T-helper 1 cell treated with Interleukin-12 subunit alpha and Interleukin-12 subunit beta and Interleukin-4 antibody, amounts not matched to agents 30 μg/mL and 1 μg/mL, for 36 hours (primary cell): Measurements from ENCODE around the gene HK1.

Experiments
- H3K27ac Mint-ChIP-seq: one replicate; pipeline ENCODE4 v1.8.0; 2021; ENCODE audit warnings: mild to moderate bottlenecking, mixed read lengths
- H3K27me3 Mint-ChIP-seq: one replicate; pipeline ENCODE4 v1.8.0; 2021; ENCODE audit warnings: low read depth, mixed read lengths
- H3K36me3 Mint-ChIP-seq: one replicate; pipeline ENCODE4 v1.8.0; 2021; ENCODE audit warnings: low read depth, mixed read lengths
- H3K4me1 Mint-ChIP-seq: one replicate; pipeline ENCODE4 v1.8.0; 2021; ENCODE audit warnings: low read depth, mixed read lengths
- H3K4me3 Mint-ChIP-seq: one replicate; pipeline ENCODE4 v1.8.0; 2021; ENCODE audit warnings: mild to moderate bottlenecking, moderate library complexity, mixed read lengths
- H3K9me3 Mint-ChIP-seq: one replicate; pipeline ENCODE4 v1.8.0; 2021; ENCODE audit warnings: mixed read lengths

The HK1 gene

GRCh38 chr10:69415951-69416350 lies 137.7 kb downstream of the HK1 start:
- Mint-ChIP-seq H3K27ac (no peak overlapping the region), H3K9me3 (no peaks in the 10 kb centered on the region), H3K4me3 (no peak overlapping the region), H3K36me3 (no peaks in the 10 kb centered on the region), H3K27me3 (peaks cover 3% of the 10 kb centered on the region), H3K4me1 (peaks cover 1% of the 10 kb centered on the region)

- H3K36me3 Mint-ChIP-seq, result no peaks in the 10 kb centered on the region
- no peak within 1 kb of the TSS for H3K4me3 Mint-ChIP-seq
- H3K4me1 Mint-ChIP-seq, result peaks cover 1% of the 10 kb centered on the region
- no peak within 1 kb of the TSS for H3K27ac Mint-ChIP-seq
- H3K27me3 Mint-ChIP-seq, result peaks cover 3% of the 10 kb centered on the region
- no peaks in the 10 kb centered on the region for H3K9me3 Mint-ChIP-seq
These were observed 138.4 kb downstream of the HK1 start, which contains the start of gene TACR2 for GRCh38 chr10:69416695-69417094. TSS of gene TACR2 (minus strand) at chr10:69416918. CDS start at chr10:69416323, 595 bp downstream.

GRCh38 chr10:69417542-69417941 lies 139.2 kb downstream of the HK1 start:
- Mint-ChIP-seq H3K27ac (no peak overlapping the region), H3K36me3 (no peaks in the 10 kb centered on the region), H3K27me3 (peaks cover 3% of the 10 kb centered on the region), H3K4me3 (no peak overlapping the region), H3K4me1 (peaks cover 1% of the 10 kb centered on the region), H3K9me3 (no peaks in the 10 kb centered on the region)

GRCh38 chr10:69418052-69418752 lies 139.9 kb downstream of the HK1 start:
- no peaks in the 10 kb centered on the region for H3K36me3 Mint-ChIP-seq
- no peak overlapping the region for H3K4me3 Mint-ChIP-seq
- H3K27me3 Mint-ChIP-seq, result peaks cover 3% of the 10 kb centered on the region
- no peak overlapping the region for H3K27ac Mint-ChIP-seq
- H3K9me3 Mint-ChIP-seq, result no peaks in the 10 kb centered on the region
- peaks cover under 1% of the 10 kb centered on the region for H3K4me1 Mint-ChIP-seq

- Mint-ChIP-seq H3K4me3 (no peak overlapping the region), H3K4me1 (peaks cover 5% of the 10 kb centered on the region), H3K9me3 (no peaks in the 10 kb centered on the region), H3K27me3 (peaks cover 3% of the 10 kb centered on the region), H3K27ac (no peak overlapping the region), H3K36me3 (no peaks in the 10 kb centered on the region)
These were observed 140.9 kb downstream of the HK1 start for GRCh38 chr10:69419096-69419743.

GRCh38 chr10:69419744-69420126 lies 141.4 kb downstream of the HK1 start:
- Mint-ChIP-seq H3K4me1 (peaks cover 6% of the 10 kb centered on the region), H3K27me3 (peaks cover 3% of the 10 kb centered on the region), H3K27ac (no peak overlapping the region), H3K4me3 (no peak overlapping the region), H3K36me3 (no peaks in the 10 kb centered on the region), H3K9me3 (no peaks in the 10 kb centered on the region)

GRCh38 chr10:69421611-69422308 lies 143.5 kb downstream of the HK1 start:
- Mint-ChIP-seq H3K27ac (no peak overlapping the region), H3K27me3 (peaks cover 3% of the 10 kb centered on the region), H3K4me3 (no peak overlapping the region), H3K9me3 (no peaks in the 10 kb centered on the region), H3K36me3 (no peaks in the 10 kb centered on the region), H3K4me1 (peaks cover 15% of the 10 kb centered on the region)

GRCh38 chr10:69422676-69423075 lies 144.4 kb downstream of the HK1 start:
- peaks cover 19% of the 10 kb centered on the region for H3K4me1 Mint-ChIP-seq
- H3K9me3 Mint-ChIP-seq, result no peaks in the 10 kb centered on the region
- no peak overlapping the region for H3K27ac Mint-ChIP-seq
- peaks cover 3% of the 10 kb centered on the region for H3K27me3 Mint-ChIP-seq
- no peak overlapping the region for H3K4me3 Mint-ChIP-seq
- H3K36me3 Mint-ChIP-seq, result no peaks in the 10 kb centered on the region

GRCh38 chr10:69425041-69425440 lies 146.7 kb downstream of the HK1 start:
- H3K9me3 Mint-ChIP-seq, result no peaks in the 10 kb centered on the region
- H3K27me3 Mint-ChIP-seq, result no peaks in the 10 kb centered on the region
- H3K36me3 Mint-ChIP-seq, result no peaks in the 10 kb centered on the region
- H3K4me3 Mint-ChIP-seq, result no peak overlapping the region
- no peak overlapping the region for H3K27ac Mint-ChIP-seq
- H3K4me1 Mint-ChIP-seq, result peaks cover 23% of the 10 kb centered on the region

GRCh38 chr10:69425511-69426298 lies 147.4 kb downstream of the HK1 start:
- Mint-ChIP-seq H3K36me3 (no peaks in the 10 kb centered on the region), H3K27ac (no peak overlapping the region), H3K9me3 (no peaks in the 10 kb centered on the region), H3K27me3 (no peaks in the 10 kb centered on the region), H3K4me1 (peaks cover 23% of the 10 kb centered on the region), H3K4me3 (no peak overlapping the region)

- H3K9me3 Mint-ChIP-seq, result no peaks in the 10 kb centered on the region
- H3K27me3 Mint-ChIP-seq, result no peaks in the 10 kb centered on the region
- H3K4me1 Mint-ChIP-seq, result peaks cover 23% of the 10 kb centered on the region
- H3K27ac Mint-ChIP-seq, result no peak overlapping the region
- no peak overlapping the region for H3K4me3 Mint-ChIP-seq
- H3K36me3 Mint-ChIP-seq, result no peaks in the 10 kb centered on the region
These were observed 148.1 kb downstream of the HK1 start for GRCh38 chr10:69426376-69426727.

GRCh38 chr10:69428165-69428564 lies 149.9 kb downstream of the HK1 start:
- H3K36me3 Mint-ChIP-seq, result no peaks in the 10 kb centered on the region
- no peaks in the 10 kb centered on the region for H3K9me3 Mint-ChIP-seq
- H3K27me3 Mint-ChIP-seq, result peaks cover 3% of the 10 kb centered on the region
- H3K4me3 Mint-ChIP-seq, result no peak overlapping the region
- H3K27ac Mint-ChIP-seq, result no peak overlapping the region
- peaks cover 23% of the 10 kb centered on the region for H3K4me1 Mint-ChIP-seq

GRCh38 chr10:69434169-69434568 lies 155.9 kb downstream of the HK1 start:
- Mint-ChIP-seq H3K27me3 (peaks cover 5% of the 10 kb centered on the region), H3K27ac (no peak overlapping the region), H3K36me3 (no peaks in the 10 kb centered on the region), H3K4me1 (no peaks in the 10 kb centered on the region), H3K9me3 (no peaks in the 10 kb centered on the region), H3K4me3 (no peak overlapping the region)

GRCh38 chr10:69434926-69435325 lies 156.6 kb downstream of the HK1 start:
- Mint-ChIP-seq H3K9me3 (no peaks in the 10 kb centered on the region), H3K4me1 (no peaks in the 10 kb centered on the region), H3K27me3 (peaks cover 7% of the 10 kb centered on the region), H3K4me3 (no peak overlapping the region), H3K27ac (no peak overlapping the region), H3K36me3 (no peaks in the 10 kb centered on the region)
